Measurements from ENCODE around the gene MPDZ. TPM values are rescaled to one million over a fixed set of nuclear protein-coding genes. Genes with fewer than 3 reads are reported as not detected.

The MPDZ gene
- polyA plus RNA-seq, 2 of the 4 experiments (the other 2 are of a cell fraction), result 19.5 to 36.4 TPM

GRCh38 chr9:13107008-13107407 is 172.5 kb downstream of the MPDZ start:
- no peaks in the 10 kb centered on the region for H3K9me3 ChIP-seq
- 0 out of 3 replicates have a peak, but pooled peaks cover 3% of the 10 kb centered on the region for H3K4me1 ChIP-seq
- 93% methylated on average over 4 of the region's 4 CpGs for WGBS (ENCODE audit: missing lambda C conversion rate)
- ATAC-seq (no peak), DNase-seq (ENCODE audit: low read depth in 1 of 2, low spot score in 1 of 2) (no peak), FAIRE-seq (no peak)
- TF ChIP-seq NFE2L2 (conservative IDR thresholded peaks at IDR 0.05; ENCODE audit: low read length) (no peak), NPAS2 (CRISPR knock-in tag; IDR thresholded peaks at IDR 0.05; ENCODE audit: borderline replicate concordance) (no peak), RARB (CRISPR knock-in tag; IDR thresholded peaks at IDR 0.05) (no peak), CTCF (IDR thresholded peaks at IDR 0.05) (no peak), HES2 (IDR thresholded peaks at IDR 0.05) (no peak)
- ChIA-PET CTCF (no interaction called here), POLR2A (no interaction called here)
- no peak overlapping the region for H3K4me2 ChIP-seq
- H3K27ac ChIP-seq, result no peak overlapping the region
- no peak overlapping the region for H3K4me3 ChIP-seq

GRCh38 chr9:13100914-13101572 is 178.4 kb downstream of the MPDZ start:
- WGBS (ENCODE audit: missing lambda C conversion rate), result 89% methylated on average over 1 of the region's 1 CpG
- Histone ChIP-seq H3K4me2 (no peak overlapping the region), H3K4me3 (no peak overlapping the region), H3K9me3 (no peaks in the 10 kb centered on the region), H3K27ac (no peak overlapping the region), H3K4me1 (peaks cover 10% of the 10 kb centered on the region; the same call in 2 of the 3 replicates)
- ATAC-seq (no peak), FAIRE-seq (no peak), DNase-seq (ENCODE audit: low read depth in 1 of 2, low spot score in 1 of 2) (no peak)
- CTCF ChIA-PET, result interaction anchor here (0.9 kb wide), 1 partner anchor 13 kb away, joined by 3 read pairs; no protein-coding TSS in a partner anchor
- POLR2A ChIA-PET, result no interaction called here
- TF ChIP-seq EP300 (IDR thresholded peaks at IDR 0.05) (no peak), MAFK (IDR thresholded peaks at IDR 0.05; ENCODE audit: partially characterized antibody) (no peak), ELK1 (IDR thresholded peaks at IDR 0.05; ENCODE audit: low read depth, low read length) (no peak), KDM5A (IDR thresholded peaks at IDR 0.05) (no peak), TFCP2L1 (CRISPR knock-in tag; IDR thresholded peaks at IDR 0.05) (no peak)

GRCh38 chr9:13095056-13095455 is 184.4 kb downstream of the MPDZ start:
- no peak overlapping the region for H3K4me2 ChIP-seq
- no peak for DNase-seq (ENCODE audit: low read depth in 1 of 2, low spot score in 1 of 2)
- no peak for ATAC-seq
- FAIRE-seq, result no peak
- peaks cover 8% of the 10 kb centered on the region; the same call in 2 of the 3 replicates for H3K4me1 ChIP-seq
- no peak overlapping the region for H3K27ac ChIP-seq
- 57% methylated on average over 2 of the region's 2 CpGs for WGBS (ENCODE audit: missing lambda C conversion rate)
- POLR2A ChIA-PET, result no interaction called here
- CTCF ChIA-PET, result interaction anchor here (1.1 kb wide), 1 partner anchor 371 kb away, joined by 3 read pairs; no protein-coding TSS in a partner anchor
- TF ChIP-seq HOXA7 (CRISPR knock-in tag; IDR thresholded peaks at IDR 0.05) (no peak), CHD4 (IDR thresholded peaks at IDR 0.05; ENCODE audit: borderline replicate concordance) (no peak), SMC3 (IDR thresholded peaks at IDR 0.05) (no peak), RFX5 (IDR thresholded peaks at IDR 0.05) (no peak), SREBF2 (IDR thresholded peaks at IDR 0.05) (no peak), E2F6 (IDR thresholded peaks at IDR 0.05; ENCODE audit: borderline replicate concordance, low read depth) (no peak), MAZ (IDR thresholded peaks at IDR 0.05; ENCODE audit: borderline replicate concordance, low read depth, low read length) (no peak), REST (IDR thresholded peaks at IDR 0.05) (no peak), HMGXB4 (CRISPR knock-in tag; IDR thresholded peaks at IDR 0.05; ENCODE audit: borderline replicate concordance) (no peak), KDM1A (IDR thresholded peaks at IDR 0.05; ENCODE audit: low read depth) (no peak)
- H3K9me3 ChIP-seq, result no peaks in the 10 kb centered on the region
- H3K4me3 ChIP-seq, result no peak overlapping the region

All from A549 (cell line).